Stimulated activated CD8-positive, alpha-beta memory T cell treated with anti-CD3 and anti-CD28 coated beads, Interleukin-4, amount 100 ng/mL, for 4 hours (primary cell): ENCODE data around the gene C19orf81.

Experiments
- DNase-seq, 2 donors: peaks; one replicate each; pipeline ENCODE4 v3.0.0-alpha.2; 2020; ENCODE audit warnings: low read depth in 2 of 2, low spot score in 1 of 2

C19orf81 gene

DNA sequence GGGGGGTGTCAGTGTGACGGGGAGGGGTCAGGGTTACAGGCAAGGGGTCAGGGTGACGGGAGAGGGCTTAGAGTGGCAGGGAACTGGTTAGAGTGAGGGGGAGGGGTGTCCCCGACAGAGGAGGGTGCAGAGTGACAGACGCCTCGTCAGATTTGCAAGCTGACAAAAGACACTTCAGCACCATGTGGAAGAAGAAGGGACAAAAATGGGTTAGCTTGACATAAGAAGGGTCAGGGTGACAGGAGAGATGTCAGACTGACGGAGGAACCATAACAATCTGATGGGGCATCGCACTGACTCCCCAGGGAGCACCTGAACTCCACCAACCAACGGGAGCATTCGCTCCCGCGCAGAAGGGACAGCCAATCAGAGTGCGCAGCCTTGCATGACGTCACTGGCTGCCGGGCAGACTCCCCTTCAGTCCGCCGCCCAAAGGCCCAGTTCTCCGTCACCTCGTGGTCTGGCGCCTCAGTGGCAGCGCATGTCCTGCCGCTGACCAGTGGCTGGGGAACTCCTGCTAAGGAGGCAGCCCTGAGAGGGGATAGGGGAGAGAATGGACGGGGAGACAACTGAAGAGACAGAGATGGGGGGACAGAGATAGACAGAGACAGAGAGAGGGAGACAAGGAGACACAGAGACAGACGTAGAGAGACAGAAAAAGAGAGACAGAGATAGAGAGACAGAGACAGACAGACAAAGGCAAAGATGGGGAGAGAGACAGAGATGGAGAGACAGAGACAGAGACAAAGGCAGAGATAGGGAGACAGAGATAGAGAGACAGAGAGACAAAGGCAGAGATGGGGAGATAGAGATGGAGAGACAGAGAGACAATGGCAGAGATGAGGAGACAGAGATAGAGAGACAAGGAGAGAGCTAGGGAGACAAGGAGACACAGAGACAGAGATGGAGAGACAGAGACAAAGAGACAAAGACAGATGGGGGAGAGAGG is 30.2 kb downstream of the C19orf81 start:
- DNase-seq, result peak; percentile 40 to 54

- DNase-seq, result no peak
These were observed 37.2 kb downstream of the C19orf81 start for GRCh38 chr19:50686310-50687032.

DNA sequence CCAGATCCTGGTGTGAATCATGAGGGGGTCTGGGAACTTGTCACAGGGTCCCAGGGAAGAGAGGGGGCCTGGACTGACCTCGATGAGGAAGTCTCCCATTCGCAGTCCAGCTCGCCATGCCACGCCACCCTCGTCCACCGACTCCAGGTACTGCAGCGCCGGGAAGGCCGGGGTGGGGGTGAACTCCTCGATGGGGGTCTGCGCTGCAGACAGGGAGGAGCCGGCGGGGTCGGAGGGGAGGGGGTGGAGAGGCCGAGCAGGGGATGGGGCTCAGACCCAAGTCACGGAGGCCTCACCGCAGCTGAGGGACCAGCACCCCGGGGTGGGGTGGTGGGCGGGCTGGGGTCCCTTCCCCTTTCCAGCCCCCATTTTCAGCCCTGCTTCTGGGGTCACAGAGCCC is 39.5 kb downstream of the C19orf81 start:
- DNase-seq, result no peak

- DNase-seq, result no peak
These were observed 41.2 kb downstream of the C19orf81 start for GRCh38 chr19:50690439-50690838.

- no peak for DNase-seq
These were observed 44.1 kb downstream of the C19orf81 start for GRCh38 chr19:50693064-50693975.

DNA sequence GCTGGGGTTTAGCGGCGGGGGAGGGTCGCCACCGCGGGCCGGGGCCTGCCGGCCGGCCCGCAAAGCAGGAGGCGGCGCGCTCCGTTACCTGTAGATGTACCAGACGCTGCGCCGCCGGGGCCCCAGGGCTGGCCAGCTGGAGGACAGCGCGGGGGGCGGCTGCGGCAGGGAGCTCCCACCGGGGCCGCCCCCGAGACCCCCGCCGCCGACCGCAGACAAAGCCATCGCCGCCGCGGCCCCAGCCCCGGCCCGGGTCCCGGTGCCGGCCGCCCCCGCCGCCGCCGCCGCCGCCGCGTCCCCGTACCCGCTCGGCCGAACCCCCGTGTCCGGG is 45.5 kb downstream of the C19orf81 start:
- no peak for DNase-seq

- no peak for DNase-seq
These were observed 46.2 kb downstream of the C19orf81 start for GRCh38 chr19:50695251-50696093.

DNA sequence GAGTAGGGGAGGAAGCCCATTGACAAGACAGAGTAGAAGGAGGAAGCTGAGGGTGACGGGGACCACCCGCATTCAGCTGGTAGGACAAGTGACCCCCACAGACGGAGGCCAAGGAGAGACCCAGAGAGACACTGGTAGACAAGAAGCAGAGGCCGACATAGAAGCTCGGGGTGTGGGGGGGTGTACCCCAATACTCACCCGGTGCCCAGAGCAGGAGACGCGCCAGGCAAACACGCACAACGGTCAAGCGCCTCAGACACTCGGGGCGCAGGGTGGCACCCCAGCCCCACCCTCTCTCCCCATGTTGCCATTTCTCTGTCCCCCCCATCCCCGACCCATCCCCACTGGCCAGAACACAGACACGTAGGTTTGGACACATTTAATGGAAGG is 46.8 kb downstream of the C19orf81 start:
- DNase-seq, result no peak

- no peak for DNase-seq
These were observed 48.3 kb downstream of the C19orf81 start for GRCh38 chr19:50697414-50698124.

GRCh38 chr19:50701367-50701985 is 52.2 kb downstream of the C19orf81 start:
- no peak for DNase-seq

DNA sequence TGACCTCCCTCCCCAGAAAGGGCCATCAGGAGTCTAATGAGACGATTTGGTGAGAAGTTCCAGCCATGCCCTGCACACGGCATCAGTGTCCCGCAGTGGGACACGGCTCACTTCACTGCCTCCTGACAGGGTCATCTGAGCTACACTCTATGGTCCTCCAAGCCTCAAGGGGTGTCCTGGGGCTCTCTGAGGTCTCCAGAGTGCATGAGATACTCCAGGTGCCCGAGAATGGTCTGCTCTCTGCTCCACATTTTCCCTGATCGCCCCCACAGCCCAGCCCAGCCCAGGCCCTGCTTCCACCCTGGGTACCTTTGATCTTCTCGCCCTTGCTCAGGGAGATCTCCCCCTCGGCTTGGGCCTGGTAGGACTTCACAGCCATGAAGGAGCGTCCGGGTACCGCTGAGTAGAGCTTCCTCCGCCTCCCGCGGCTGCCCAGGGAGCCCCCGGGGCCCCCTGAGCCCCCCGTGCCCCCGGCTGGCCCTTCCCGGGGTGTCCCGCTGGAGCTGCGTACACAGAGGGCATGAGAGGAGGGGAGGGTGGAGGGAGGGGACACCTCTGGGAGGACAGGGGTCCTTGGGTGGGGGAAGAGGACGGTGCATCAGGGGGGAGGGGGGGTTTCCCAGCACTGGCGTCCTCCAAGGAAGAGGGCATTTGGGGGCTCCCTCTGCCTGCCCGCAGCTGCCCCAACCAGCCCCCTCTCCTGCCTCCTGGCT is 53.1 kb downstream of the C19orf81 start:
- DNase-seq, result no peak

GRCh38 chr19:50702871-50703829 is 53.9 kb downstream of the C19orf81 start:
- no peak for DNase-seq

GRCh38 chr19:50703915-50704796 is 54.9 kb downstream of the C19orf81 start:
- DNase-seq, result no peak

DNA sequence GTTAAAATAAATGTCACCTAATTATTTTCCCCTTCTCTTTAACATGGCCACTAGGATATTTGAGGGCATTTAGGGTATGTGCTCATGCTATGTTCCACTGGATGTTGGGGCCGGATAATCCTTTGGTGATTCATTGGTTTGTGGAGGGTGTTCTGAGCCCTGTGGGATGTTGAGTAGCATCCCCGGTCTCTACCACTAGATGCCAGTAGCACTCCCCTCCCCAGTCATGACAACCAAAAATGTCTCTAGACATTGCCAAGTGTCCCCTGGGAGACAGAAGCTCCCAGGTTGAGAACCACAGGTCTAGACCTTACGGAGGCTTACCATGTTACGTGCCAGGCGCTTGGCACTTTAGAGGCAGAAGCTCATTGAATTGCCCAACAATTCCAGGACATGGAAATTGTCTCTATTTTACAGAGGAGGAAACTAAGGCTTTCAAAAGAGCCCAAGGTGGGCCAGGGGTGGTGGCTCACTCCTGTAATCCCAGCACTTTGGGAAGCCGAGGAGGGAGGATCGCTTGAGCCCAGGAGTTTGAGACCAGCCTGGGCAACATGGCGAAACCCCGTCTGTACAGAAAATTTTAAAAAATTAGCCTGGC is 56.3 kb downstream of the C19orf81 start:
- no peak for DNase-seq

- no peak for DNase-seq
These were observed 57.1 kb downstream of the C19orf81 start for GRCh38 chr19:50706387-50706786.

DNA sequence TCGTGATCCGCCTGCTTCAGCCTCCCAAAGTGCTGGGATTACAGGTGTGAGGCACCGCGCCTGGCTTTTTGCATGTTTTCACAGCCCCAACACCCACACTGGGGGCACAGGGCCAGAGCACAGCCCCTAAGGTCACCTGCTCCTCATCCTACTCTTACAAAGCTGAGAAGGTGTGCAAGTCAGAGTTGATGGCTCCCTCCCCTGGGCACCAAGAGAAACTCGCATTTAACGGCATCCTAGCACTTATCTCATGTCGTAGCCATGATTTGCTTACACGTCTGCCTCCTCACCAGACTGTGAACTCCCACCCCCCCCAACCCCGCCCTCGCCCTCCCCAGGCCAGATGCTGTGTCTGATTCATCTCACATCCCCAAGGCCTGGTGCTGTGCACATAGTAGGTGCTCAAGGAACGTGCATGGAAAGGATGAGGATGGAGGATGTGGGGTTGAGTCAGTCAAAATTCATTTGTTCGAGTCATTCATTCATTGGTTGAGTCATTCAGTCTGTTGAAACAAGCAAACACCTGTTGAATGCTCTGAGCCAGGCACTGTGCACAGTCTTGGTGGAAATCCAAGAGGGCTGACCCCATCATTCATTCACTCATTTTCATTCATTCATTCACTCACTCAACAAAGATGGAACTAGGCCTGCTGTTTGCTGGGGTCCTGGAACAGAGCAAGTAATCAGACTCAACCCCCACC is 59.1 kb downstream of the C19orf81 start:
- DNase-seq, result no peak
